K562 (cell line): Measurements from ENCODE around the gene DYNLT3. TPM values are rescaled to one million over a fixed set of nuclear protein-coding genes. Genes with fewer than 3 reads are reported as not detected.
A peak's percentile ranks its signal among the peaks of the same experiment; 100 is the strongest.

Experiments used
- ATAC-seq: fragments of 200-7000 bp; cut with Tn5 transposase; 3 replicates; pipeline ENCODE4 v1.9.1; 2020; ENCODE audit warnings: moderate library complexity
- Bru-seq: library from RNA; stranded (reverse); fragments of 400-500 nt; gene quantifications from one replicate; lab custom pipeline; 2021; lab: Mats Ljungman, UMichigan
- BruChase-seq, 2 experiments: library from RNA; stranded (reverse); fragments of 400-500 nt; gene quantifications; one replicate each; lab custom pipeline; 2021; lab: Mats Ljungman, UMichigan
- BruUV-seq: library from RNA; stranded (reverse); fragments of 400-500 nt; replicated peaks from 2 replicates; lab custom pipeline; 2021; lab: Mats Ljungman, UMichigan
- CTCF ChIA-PET: fragments of 300-600 bp; formaldehyde crosslinking; extraction: SDS; loops from one replicate; lab custom pipeline; 2021; ENCODE audit warnings: low intra/inter-chr PET ratio; lab: Yijun Ruan, JAX
- POLR2A ChIA-PET: fragments of 300-600, 350-650 bp; sonication (Branson Sonifier 250); formaldehyde crosslinking; extraction: SDS; loops from one replicate; lab custom pipeline; 2021; ENCODE audit warnings: antibody characterized with exemption, inconsistent platforms; lab: Yijun Ruan, JAX
- DNase-seq, 4 experiments: peaks; one replicate each; pipeline versions ENCODE4 v3.0.0 to v3.0.0-alpha.2; 2011 to 2018; ENCODE audit warnings: low spot score in 3 of 4, mixed read lengths in 3 of 4; ENCODE audit errors: extremely low read depth in 1 of 4
- FAIRE-seq: peaks from 2 replicates; lab custom pipeline; 2011; peaks lifted over from hg19 to GRCh38; lab: Jason Lieb, UNC
- H2AFZ ChIP-seq: 2 replicates; pipeline ENCODE4 v1.6.0; 2011; ENCODE audit warnings: low read depth, low read length, control low read depth, inconsistent platforms
- H3K27ac ChIP-seq: fragments of 200-600 bp; 3 replicates; pipeline ENCODE4 v1.8.0; 2011; ENCODE audit warnings: low read depth, mild to moderate bottlenecking, control low read depth, inconsistent platforms, low read length, moderate library complexity, mixed read lengths; ENCODE audit errors: extremely low read depth
- H3K27me3 ChIP-seq, 2 experiments: fragments of 300-600 bp in 1 of 2; 2 replicates in 1 of 2; 3 replicates in 1 of 2; pipeline versions ENCODE4 v1.6.0 to v1.8.0; 2011; ENCODE audit warnings: inconsistent platforms in 2 of 2, low read length in 2 of 2, mild to moderate bottlenecking in 1 of 2, mixed read lengths in 1 of 2, moderate library complexity in 1 of 2; ENCODE audit not compliant: control insufficient read depth in 2 of 2, insufficient read depth in 2 of 2
- H3K36me3 ChIP-seq: fragments of 300-600 bp; 3 replicates; pipeline ENCODE4 v1.8.0; 2011; ENCODE audit warnings: mild to moderate bottlenecking, low read length, inconsistent platforms; ENCODE audit not compliant: control insufficient read depth, insufficient read depth
- H3K4me1 ChIP-seq, 2 experiments: fragments of 200-600 bp in 1 of 2; replicated peaks in 1 of 2; 2 replicates in 1 of 2; 3 replicates in 1 of 2; pipeline versions ENCODE4 v1.5.1 to v1.8.0; 2011; ENCODE audit warnings: inconsistent platforms in 2 of 2, low read length in 2 of 2, mild to moderate bottlenecking in 1 of 2, mixed read lengths in 1 of 2, moderate library complexity in 1 of 2; ENCODE audit not compliant: control insufficient read depth in 2 of 2, insufficient read depth in 2 of 2
- H3K4me2 ChIP-seq: 2 replicates; pipeline ENCODE4 v1.6.1; 2011; ENCODE audit warnings: low read length, control low read depth, inconsistent platforms, mixed read lengths; ENCODE audit not compliant: insufficient read depth
- H3K4me3 ChIP-seq: fragments of 200-600 bp; sonication (generic), shearing (Covaris generic); 2 replicates; pipeline ENCODE4 v1.5.1; 2016; ENCODE audit warnings: control low read depth, inconsistent platforms
- H3K79me2 ChIP-seq: fragments of 200-600 bp; 3 replicates; pipeline ENCODE4 v1.8.0; 2011; ENCODE audit warnings: low read length, inconsistent platforms; ENCODE audit not compliant: control insufficient read depth, insufficient read depth
- H3K9ac ChIP-seq, 2 experiments: 2 replicates each; pipeline versions ENCODE4 v1.6.0 to v1.6.1; 2011; ENCODE audit warnings: low read depth in 2 of 2, low read length in 2 of 2, control low read depth in 1 of 2, inconsistent platforms in 1 of 2, mild to moderate bottlenecking in 1 of 2, mixed read lengths in 1 of 2; ENCODE audit not compliant: insufficient read depth in 1 of 2
- H3K9me1 ChIP-seq: one replicate; pipeline ENCODE4 v1.6.0; 2011; ENCODE audit warnings: inconsistent platforms, mild to moderate bottlenecking, low read length, moderate library complexity; ENCODE audit not compliant: control insufficient read depth, insufficient read depth
- H3K9me3 ChIP-seq: replicated peaks from 2 replicates; pipeline ENCODE4 v1.5.1; 2011; ENCODE audit warnings: low read depth, low read length, inconsistent platforms; ENCODE audit not compliant: control insufficient read depth, insufficient read depth
- H4K20me1 ChIP-seq: replicated peaks from 2 replicates; pipeline ENCODE4 v1.6.1; 2011; ENCODE audit warnings: low read length, inconsistent platforms, mixed read lengths; ENCODE audit not compliant: control insufficient read depth, insufficient read depth
- FOXK1 ChIP-seq: sonication (generic); formaldehyde crosslinking; IDR thresholded peaks from 2 replicates; pipeline ENCODE4 v1.8.0; 2022; ENCODE audit warnings: missing genetic modification reagents, mild to moderate bottlenecking, borderline replicate concordance
- HDAC8 ChIP-seq: fragments of 450-650 bp; IDR thresholded peaks from 2 replicates; pipeline ENCODE4 v1.6.1; 2016; ENCODE audit warnings: mild to moderate bottlenecking, missing genetic modification characterization, moderate library complexity, missing compliant biosample characterization
- KDM5B ChIP-seq: fragments of 200-600 bp; sonication (generic); IDR thresholded peaks from 2 replicates; pipeline ENCODE4 v1.6.1; 2012; ENCODE audit warnings: low read depth, mild to moderate bottlenecking, moderate library complexity, low read length, control low read depth, inconsistent platforms; ENCODE audit not compliant: insufficient replicate concordance
- MNT ChIP-seq, 2 experiments: fragments of 450-650 bp; conservative IDR thresholded peaks; 2 replicates each; pipeline ENCODE4 v1.6.1; 2017; ENCODE audit warnings: mild to moderate bottlenecking in 2 of 2, moderate library complexity in 2 of 2
- MTA1 ChIP-seq: fragments of 450-650 bp; IDR thresholded peaks from 2 replicates; pipeline ENCODE4 v1.6.1; 2017; ENCODE audit warnings: borderline replicate concordance
- NR2C1 ChIP-seq, 2 experiments: fragments of 450-650 bp; IDR thresholded peaks; 2 replicates each; pipeline ENCODE4 v1.6.1; 2017; ENCODE audit warnings: mild to moderate bottlenecking in 2 of 2, antibody characterized with exemption in 1 of 2, inconsistent platforms in 1 of 2, missing compliant biosample characterization in 1 of 2, missing genetic modification characterization in 1 of 2
- PHB2 ChIP-seq: fragments of 450-650 bp; IDR thresholded peaks from 2 replicates; pipeline ENCODE4 v1.6.1; 2017; ENCODE audit warnings: low read depth
- SIX5 ChIP-seq, 2 experiments: IDR thresholded peaks; 2 replicates each; pipeline ENCODE4 v1.6.1; 2011; ENCODE audit warnings: low read length in 2 of 2, borderline replicate concordance in 1 of 2, low read depth in 1 of 2, mild to moderate bottlenecking in 1 of 2, moderate library complexity in 1 of 2; ENCODE audit not compliant: insufficient read depth in 1 of 2
- TSHZ1 ChIP-seq: fragments of 250-450 bp; sonication (Bioruptor Pico); IDR thresholded peaks from 2 replicates; pipeline ENCODE4 v1.4.0; 2020; ENCODE audit warnings: mild to moderate bottlenecking, moderate library complexity
- WGBS: fragments of 100-300 bp; shearing (Covaris generic); methylation state at CpG from one replicate; pipeline ENCODE4 v1.1.6; 2016; ENCODE audit warnings: low coverage, mixed read lengths; ENCODE audit not compliant: insufficient coverage; ENCODE audit errors: missing lambda C conversion rate; 5-methylcytosine and 5-hydroxymethylcytosine counted together
- in situ Hi-C: fragments of 300-500 bp; cut with MboI; formaldehyde crosslinking; loops from 4 replicates; pipeline ENCODE4 v1.15.0; 2018; ENCODE audit warnings: inconsistent platforms, mixed read lengths
- intact Hi-C: fragments of 100-400 bp; cut with micrococcal nuclease; formaldehyde crosslinking; loops from 2 replicates; pipeline ENCODE4 v1.14.2; 2022
- long read RNA-seq, 3 experiments: library from polyadenylated mRNA in 2 of 3; library from RNA in 1 of 3; unstranded in 2 of 3; stranded (forward) in 1 of 3; transcript quantifications; one replicate each; pipeline ENCODE4 v2.0.0, GENCODE V29; 2019 to 2022
- polyA minus RNA-seq, 3 experiments: library from RNA; depleted of rRNA, polyadenylated mRNA; stranded (reverse); fragments of >200 nt; gene quantifications; 2 replicates each; pipeline ENCODE4 v1.2.3, GENCODE V29; 2011
- polyA plus RNA-seq, 8 experiments: library from polyadenylated mRNA; depleted of rRNA in 4 of 8; stranded (reverse) in 5 of 8; unstranded in 3 of 8; fragments of >200 nt; fragmentation: Nextera tagmentation in 2 of 8; fragmentation: Illumina TruSeq in 1 of 8; extraction: Ambion mirVana in 2 of 8; extraction: Trizol in 1 of 8; gene quantifications; 2 replicates each; pipeline versions ENCODE4 v1.2.1 to v1.2.3, GENCODE V29; 2011 to 2014; ENCODE audit warnings: inconsistent platforms in 1 of 8, missing spikeins in 1 of 8
- total RNA-seq, 7 experiments: library from RNA; depleted of rRNA in 6 of 7; stranded (reverse); fragments of >200 nt in 6 of 7; fragmentation: Illumina TruSeq in 2 of 7; extraction: Trizol in 2 of 7; gene quantifications; 2 replicates each; pipeline versions ENCODE4 v1.2.1 to v1.2.3, GENCODE V29; 2011 to 2021; ENCODE audit warnings: low replicate concordance in 1 of 7

The DYNLT3 gene
- total RNA-seq (2011; cell fraction: chromatin; rRNA removed; ENCODE audit: low replicate concordance) = 1.0 and 1.6 TPM in 2 replicates
- total RNA-seq (2011; cell fraction: nucleolus; rRNA removed) = 0.26 and 0.83 TPM in 2 replicates
- 0.81 and 2.2 TPM in 2 replicates for total RNA-seq (2011; cell fraction: nucleoplasm; rRNA removed)
- total RNA-seq (2014; rRNA removed) = 4.5 and 4.7 TPM in 2 replicates
- total RNA-seq (2014; rRNA removed; fragmentation: Illumina TruSeq; extraction: Trizol) = 8.4 and 10.2 TPM in 2 replicates
- total RNA-seq (2015; rRNA removed; fragmentation: Illumina TruSeq; extraction: Trizol) = 6.6 and 8.3 TPM in 2 replicates
- total RNA-seq (2021) = 5.9 and 6.3 TPM in 2 replicates
- polyA plus RNA-seq (2011; rRNA removed) = 5.4 TPM in 2 replicates
- 0.75 and 3.2 TPM in 2 replicates for polyA plus RNA-seq (2011; cell fraction: cytosol; rRNA removed)
- polyA plus RNA-seq (2011; cell fraction: nucleus; rRNA removed) = 1.4 and 3.2 TPM in 2 replicates
- 6.8 and 10.8 TPM in 2 replicates for polyA plus RNA-seq (2012)
- polyA plus RNA-seq (2014; fragmentation: Illumina TruSeq; extraction: Trizol) = 7.4 and 8.4 TPM in 2 replicates
- polyA plus RNA-seq (2014; fragmentation: Nextera tagmentation; extraction: Ambion mirVana) = 10 to 100 TPM; 15.5 to 17.5 TPM
- polyA plus RNA-seq (2014; rRNA removed) = 6.1 and 6.7 TPM in 2 replicates
- polyA minus RNA-seq (2011; rRNA and poly(A)+ RNA removed) = 4.4 and 5.1 TPM in 2 replicates
- 1.5 and 2.6 TPM in 2 replicates for polyA minus RNA-seq (2011; cell fraction: cytosol; rRNA and poly(A)+ RNA removed)
- polyA minus RNA-seq (2011; cell fraction: nucleus; rRNA and poly(A)+ RNA removed) = 0.94 and 3.0 TPM in 2 replicates
- percentile 55 among the genes with signal in this experiment for Bru-seq, nascent RNA
- percentile 54 among the genes with signal in this experiment for BruChase-seq, experiment 1, labeled RNA remaining after a 2-hour chase
- percentile 57 among the genes with signal in this experiment for BruChase-seq, experiment 2, labeled RNA remaining after a 6-hour chase
- long read RNA-seq, experiment 1, transcript DYNLT3-201 (5 exons, 2,217 nt) = major isoform, 22 of 24 reads
- long read RNA-seq, experiment 1, partial matches to known transcripts = 1 of 24 reads
- long read RNA-seq, experiment 1, other reads (novel, unspliced or antisense) = 1 of 24 reads
- long read RNA-seq, experiment 2, partial matches to known transcripts = 0 of 2 reads
- long read RNA-seq, experiment 2, other reads (novel, unspliced or antisense) = 2 of 2 reads
- long read RNA-seq, experiment 3, transcript DYNLT3-201 (5 exons, 2,217 nt) = major isoform, 11 of 11 reads
- long read RNA-seq, experiment 3, partial matches to known transcripts = 0 of 11 reads
- long read RNA-seq, experiment 3, other reads (novel, unspliced or antisense) = 0 of 11 reads

- peak; percentile 56 to 80 (median 70) for DNase-seq
- H3K79me2 ChIP-seq = no peaks in the 10 kb centered on the region
- WGBS = 2% methylated on average over 25 of the region's 67 CpGs
- FAIRE-seq = no peak
- H3K4me1 ChIP-seq = peaks cover 2 to 10% of the 10 kb centered on the region in 2 experiments; a peak in 3 of 5 replicates
- ChIA-PET CTCF (no interaction called here), POLR2A (no interaction called here)
- in situ Hi-C loops = no loop called here
- H3K9me1 ChIP-seq = no peaks in the 10 kb centered on the region
- H3K9me3 ChIP-seq = no peaks in the 10 kb centered on the region
- ATAC-seq = peak; percentile 100
- BruUV-seq = no TSS peak
- peak within 1 kb of the TSS; percentile 95 for H2AFZ ChIP-seq
- intact Hi-C loops = no loop called here
- no peaks in the 10 kb centered on the region for H3K36me3 ChIP-seq
- H3K27me3 ChIP-seq = no peaks in the 10 kb centered on the region
- no peaks in the 10 kb centered on the region for H4K20me1 ChIP-seq
- peak within 1 kb of the TSS; percentile 50 for H3K4me3 ChIP-seq
- H3K27ac ChIP-seq = no peak within 1 kb of the TSS; the same call in 2 of the 3 replicates
- peak within 1 kb of the TSS; percentile 44 to 83; a peak in 3 of 4 replicates for H3K9ac ChIP-seq
- H3K4me2 ChIP-seq = peak within 1 kb of the TSS; percentile 82
- TF ChIP-seq KDM5B (peak; percentile 25), NR2C1 (IDR thresholded peaks at IDR 0.05) (no peak), NR2C1 (tag; IDR thresholded peaks at IDR 0.05) (no peak), MTA1 (peak; percentile 19; the same call in 1 of the 2 replicates), PHB2 (no peak), MNT (conservative IDR thresholded peaks at IDR 0.05) (0 out of 4 replicates have a peak, but pooled peaks of 1 of the 2 experiments have one; percentile 26), FOXK1 (CRISPR knock-in tag) (no peak), TSHZ1 (CRISPR knock-in tag) (no peak), HDAC8 (tag) (no peak), SIX5 (IDR thresholded peaks at IDR 0.05; ENCODE audit: borderline replicate concordance in 1 of 2, insufficient read depth in 1 of 2, low read depth in 1 of 2, low read length in 2 of 2) (no peak)
Measured at GRCh38 chrX:37846934-37847732, at the start of gene DYNLT3. TSS of gene DYNLT3 (minus strand) at chrX:37847571. CDS start at chrX:37847510, 61 bp downstream.
